Vagina (tissue), 2 donors: ENCODE results near the gene ADAMTS9. TPM values are rescaled to one million over a fixed set of nuclear protein-coding genes. Genes with fewer than 3 reads are reported as not detected.

ENCODE experiments used
- DNase-seq, 2 donors: peaks; one replicate each; pipeline ENCODE4 v3.0.0-alpha.2; 2017; ENCODE audit errors: extremely low spot score in 2 of 2
- H3K27ac ChIP-seq: fragments of 200-600 bp; sonication (generic); one replicate; pipeline ENCODE4 v1.5.1; 2019
- H3K27me3 ChIP-seq: fragments of 200-600 bp; sonication (generic); one replicate; pipeline ENCODE4 v1.5.1; 2019
- H3K36me3 ChIP-seq, 2 donors: fragments of 200-600 bp; sonication (generic); one replicate each; pipeline ENCODE4 v1.5.1; 2017 to 2019
- H3K4me1 ChIP-seq: fragments of 200-600 bp; sonication (generic); one replicate; pipeline ENCODE4 v1.5.1; 2019
- H3K4me3 ChIP-seq, 2 donors: fragments of 200-600 bp; sonication (generic); 1 replicate in 1 of 2; 2 replicates in 1 of 2; pipeline ENCODE4 v1.5.1; 2016 to 2019
- H3K9me3 ChIP-seq: fragments of 200-600 bp; sonication (generic); one replicate; pipeline ENCODE4 v1.5.1; 2019
- CTCF ChIP-seq, 3 experiments: fragments of 450-650 bp in 2 of 3; fragments of 200-600 bp in 1 of 3; sonication (generic) in 1 of 3; IDR thresholded peaks; one replicate each; pipeline ENCODE4 v1.5.1; 2017 to 2019; ENCODE audit warnings: antibody characterized with exemption in 3 of 3, mild to moderate bottlenecking in 2 of 3, moderate library complexity in 2 of 3
- POLR2A ChIP-seq, 2 donors: fragments of 450-650 bp; IDR thresholded peaks; one replicate each; pipeline ENCODE4 v1.6.1; 2017; ENCODE audit warnings: antibody characterized with exemption in 2 of 2, mild to moderate bottlenecking in 2 of 2, moderate library complexity in 2 of 2
- POLR2AphosphoS5 ChIP-seq, 2 donors: sonication (generic); formaldehyde crosslinking; IDR thresholded peaks; one replicate each; pipeline ENCODE4 v1.9.0; 2017; ENCODE audit warnings: antibody characterized with exemption in 2 of 2, mild to moderate bottlenecking in 2 of 2, low read depth in 1 of 2; ENCODE audit not compliant: insufficient read depth in 1 of 2
- intact Hi-C: fragments of 100-400 bp; cut with DNase I; formaldehyde crosslinking; loops from one replicate; pipeline ENCODE4 v1.15.1; 2023
- total RNA-seq: library from RNA; depleted of rRNA; stranded (reverse); fragments of >200 nt; gene quantifications from one replicate; pipeline ENCODE4 v1.2.3, GENCODE V29; 2016

The ADAMTS9 gene
- total RNA-seq, 1 donor from 2014 or later: 118 TPM

- Histone ChIP-seq H3K27ac (no peak overlapping the region), H3K27me3 (no peaks in the 10 kb centered on the region), H3K4me3 (no peak overlapping the region), H3K4me1 (peaks cover 4% of the 10 kb centered on the region), H3K36me3 (peaks cover 0 to 21% of the 10 kb centered on the region in 2 donors), H3K9me3 (no peaks in the 10 kb centered on the region)
- no peak for TF ChIP-seq CTCF (IDR thresholded peaks at IDR 0.05)
- TF ChIP-seq POLR2A (IDR thresholded peaks at IDR 0.05): no peak
- no peak for TF ChIP-seq POLR2AphosphoS5 (IDR thresholded peaks at IDR 0.05; ENCODE audit: insufficient read depth in 1 of 2, low read depth in 1 of 2)
- intact Hi-C loops: loop anchor here (10.0 kb wide), 1 partner anchor 146 kb away; no protein-coding TSS in a partner anchor
- no peak for DNase-seq
Observed at GRCh38 chr3:64681015-64681414, 6.8 kb downstream of the ADAMTS9 start.

GRCh38 chr3:64680334-64680733 is 7.5 kb downstream of the ADAMTS9 start:
- intact Hi-C loops: loop anchor here (10.0 kb wide), 1 partner anchor 146 kb away; no protein-coding TSS in a partner anchor
- Histone ChIP-seq H3K27me3 (no peaks in the 10 kb centered on the region), H3K4me1 (peaks cover 4% of the 10 kb centered on the region), H3K9me3 (no peaks in the 10 kb centered on the region), H3K36me3 (peaks cover 0 to 21% of the 10 kb centered on the region in 2 donors), H3K27ac (no peak overlapping the region), H3K4me3 (no peak overlapping the region)
- TF ChIP-seq POLR2A (IDR thresholded peaks at IDR 0.05) (no peak), CTCF (IDR thresholded peaks at IDR 0.05) (no peak), POLR2AphosphoS5 (IDR thresholded peaks at IDR 0.05; ENCODE audit: insufficient read depth in 1 of 2, low read depth in 1 of 2) (no peak)
- no peak for DNase-seq

- H3K9me3 ChIP-seq: no peaks in the 10 kb centered on the region
- intact Hi-C loops: no loop called here
- no peak for TF ChIP-seq POLR2AphosphoS5 (IDR thresholded peaks at IDR 0.05; ENCODE audit: insufficient read depth in 1 of 2, low read depth in 1 of 2)
- no peak for TF ChIP-seq POLR2A (IDR thresholded peaks at IDR 0.05)
- no peak for TF ChIP-seq CTCF (IDR thresholded peaks at IDR 0.05)
- H3K36me3 ChIP-seq: peaks cover 0 to 21% of the 10 kb centered on the region in 2 donors
- no peak overlapping the region for H3K4me3 ChIP-seq
- H3K27me3 ChIP-seq: no peaks in the 10 kb centered on the region
- peaks cover 10% of the 10 kb centered on the region for H3K4me1 ChIP-seq
- no peak for DNase-seq
- no peak overlapping the region for H3K27ac ChIP-seq
Observed at GRCh38 chr3:64677961-64678716, 9.7 kb downstream of the ADAMTS9 start.

- H3K27ac ChIP-seq: no peak overlapping the region
- H3K4me1 ChIP-seq: peaks cover 9% of the 10 kb centered on the region
- no peaks in the 10 kb centered on the region for H3K9me3 ChIP-seq
- intact Hi-C loops: no loop called here
- no peak for DNase-seq
- H3K4me3 ChIP-seq: no peak overlapping the region
- H3K27me3 ChIP-seq: no peaks in the 10 kb centered on the region
- peaks cover 0 to 21% of the 10 kb centered on the region in 2 donors for H3K36me3 ChIP-seq
- TF ChIP-seq POLR2A (IDR thresholded peaks at IDR 0.05): no peak
- no peak for TF ChIP-seq POLR2AphosphoS5 (IDR thresholded peaks at IDR 0.05; ENCODE audit: insufficient read depth in 1 of 2, low read depth in 1 of 2)
Observed at GRCh38 chr3:64676831-64677230, 11.0 kb downstream of the ADAMTS9 start.

GRCh38 chr3:64675687-64676247 is 12.0 kb downstream of the ADAMTS9 start:
- DNase-seq: no peak
- no peak overlapping the region for H3K27ac ChIP-seq
- TF ChIP-seq CTCF (IDR thresholded peaks at IDR 0.05) (no peak), POLR2A (IDR thresholded peaks at IDR 0.05) (no peak), POLR2AphosphoS5 (IDR thresholded peaks at IDR 0.05; ENCODE audit: insufficient read depth in 1 of 2, low read depth in 1 of 2) (no peak)
- H3K27me3 ChIP-seq: no peaks in the 10 kb centered on the region
- peaks cover 0 to 18% of the 10 kb centered on the region in 2 donors for H3K36me3 ChIP-seq
- H3K4me1 ChIP-seq: peaks cover 9% of the 10 kb centered on the region
- no peaks in the 10 kb centered on the region for H3K9me3 ChIP-seq
- intact Hi-C loops: no loop called here
- H3K4me3 ChIP-seq: no peak overlapping the region
